Nephron progenitor cell (in vitro differentiated cells): ENCODE results near the gene FOXE1.

Experiments
- DNase-seq: peaks from one replicate; pipeline ENCODE4 v3.0.0; 2021
- H3K27ac Mint-ChIP-seq: 2 replicates; pipeline ENCODE4 v1.8.0; 2021; ENCODE audit warnings: mild to moderate bottlenecking, moderate library complexity, mixed read lengths
- H3K27me3 Mint-ChIP-seq: 2 replicates; pipeline ENCODE4 v1.8.0; 2021; ENCODE audit warnings: mild to moderate bottlenecking, low read depth, mixed read lengths; ENCODE audit not compliant: poor library complexity
- H3K36me3 Mint-ChIP-seq: 2 replicates; pipeline ENCODE4 v1.8.0; 2021; ENCODE audit warnings: low read depth, mixed read lengths
- H3K4me1 Mint-ChIP-seq: 2 replicates; pipeline ENCODE4 v1.8.0; 2021; ENCODE audit warnings: mixed read lengths
- H3K4me3 Mint-ChIP-seq: 2 replicates; pipeline ENCODE4 v1.8.0; 2021; ENCODE audit warnings: mild to moderate bottlenecking, moderate library complexity, mixed read lengths
- H3K9me3 Mint-ChIP-seq: 2 replicates; pipeline ENCODE4 v1.8.0; 2021; ENCODE audit warnings: mild to moderate bottlenecking, moderate library complexity, mixed read lengths
- CTCF ChIP-seq: fragments of 200-600 bp; sonication (generic); IDR thresholded peaks from 2 replicates; pipeline ENCODE4 v1.5.0; 2021; ENCODE audit warnings: antibody characterized with exemption

FOXE1 gene

GRCh38 chr9:97830884-97831829 lies 21.9 kb upstream of the FOXE1 start:
- Mint-ChIP-seq H3K27me3 (peaks cover 50% of the 10 kb centered on the region), H3K4me1 (peaks cover 18% of the 10 kb centered on the region), H3K27ac (peak overlapping the region; percentile 37), H3K4me3 (peak overlapping the region; percentile 60), H3K9me3 (no peaks in the 10 kb centered on the region), H3K36me3 (no peaks in the 10 kb centered on the region)
- no peak for TF ChIP-seq CTCF
- DNase-seq, result peak; percentile 41

- H3K27ac Mint-ChIP-seq, result no peak overlapping the region
- H3K4me1 Mint-ChIP-seq, result peaks cover 18% of the 10 kb centered on the region
- H3K9me3 Mint-ChIP-seq, result no peaks in the 10 kb centered on the region
- peaks cover 47% of the 10 kb centered on the region for H3K27me3 Mint-ChIP-seq
- DNase-seq, result no peak
- no peaks in the 10 kb centered on the region for H3K36me3 Mint-ChIP-seq
- H3K4me3 Mint-ChIP-seq, result peak overlapping the region; percentile 60
- no peak for TF ChIP-seq CTCF
These were observed 21.0 kb upstream of the FOXE1 start for GRCh38 chr9:97831843-97832636.

DNA sequence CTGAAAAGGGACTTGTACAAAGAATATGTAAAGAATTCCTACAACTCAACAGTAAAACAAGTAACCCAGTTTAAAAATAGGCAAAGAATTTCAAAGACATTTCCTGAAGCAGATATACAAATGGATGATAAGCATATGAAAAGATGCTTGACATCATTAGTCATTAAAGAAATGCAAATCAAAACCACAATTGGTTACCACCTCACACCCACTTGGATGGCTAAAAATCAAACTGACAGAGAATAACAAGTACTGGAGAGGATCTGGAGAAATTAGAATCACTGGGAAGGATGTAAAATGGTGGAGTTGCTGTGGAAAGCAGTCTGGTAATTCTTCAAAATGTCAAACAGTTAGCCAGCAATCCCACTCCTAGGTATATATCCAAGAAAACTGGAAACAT lies 12.5 kb upstream of the FOXE1 start:
- Mint-ChIP-seq H3K27ac (no peak overlapping the region), H3K9me3 (peaks cover 6% of the 10 kb centered on the region)

GRCh38 chr9:97842960-97843359 lies 10.1 kb upstream of the FOXE1 start:
- no peak overlapping the region for H3K27ac Mint-ChIP-seq
- DNase-seq, result no peak
- no peaks in the 10 kb centered on the region for H3K4me1 Mint-ChIP-seq
- no peaks in the 10 kb centered on the region for H3K36me3 Mint-ChIP-seq
- peaks cover 6% of the 10 kb centered on the region for H3K9me3 Mint-ChIP-seq
- TF ChIP-seq CTCF, result no peak
- H3K4me3 Mint-ChIP-seq, result no peak overlapping the region
- peaks cover 83% of the 10 kb centered on the region for H3K27me3 Mint-ChIP-seq

More for the DNA sequence above, 12.5 kb upstream of the FOXE1 start:
- Mint-ChIP-seq H3K4me3 (no peak overlapping the region), H3K27me3 (peaks cover 78% of the 10 kb centered on the region), H3K36me3 (no peaks in the 10 kb centered on the region), H3K4me1 (no peaks in the 10 kb centered on the region)
- DNase-seq, result no peak
- no peak for TF ChIP-seq CTCF

GRCh38 chr9:97845130-97845529 lies 7.9 kb upstream of the FOXE1 start:
- Mint-ChIP-seq H3K9me3 (peaks cover 6% of the 10 kb centered on the region), H3K4me3 (no peak overlapping the region), H3K4me1 (no peaks in the 10 kb centered on the region), H3K27me3 (peaks cover 98% of the 10 kb centered on the region), H3K36me3 (no peaks in the 10 kb centered on the region), H3K27ac (no peak overlapping the region)
- no peak for DNase-seq
- no peak for TF ChIP-seq CTCF
